GM18870 (cell line): ENCODE data around the gene ZDHHC11B.

ENCODE experiments used
- ATAC-seq: cut with Tn5 transposase; IDR thresholded peaks from one replicate; pipeline ENCODE4 v1.9.1; 2021; ENCODE audit warnings: moderate library complexity; ENCODE audit not compliant: unreplicated experiment

Gene ZDHHC11B

GRCh38 chr5:675871-676698 lies 108.4 kb downstream of the ZDHHC11B start:
- no peak for ATAC-seq

DNA sequence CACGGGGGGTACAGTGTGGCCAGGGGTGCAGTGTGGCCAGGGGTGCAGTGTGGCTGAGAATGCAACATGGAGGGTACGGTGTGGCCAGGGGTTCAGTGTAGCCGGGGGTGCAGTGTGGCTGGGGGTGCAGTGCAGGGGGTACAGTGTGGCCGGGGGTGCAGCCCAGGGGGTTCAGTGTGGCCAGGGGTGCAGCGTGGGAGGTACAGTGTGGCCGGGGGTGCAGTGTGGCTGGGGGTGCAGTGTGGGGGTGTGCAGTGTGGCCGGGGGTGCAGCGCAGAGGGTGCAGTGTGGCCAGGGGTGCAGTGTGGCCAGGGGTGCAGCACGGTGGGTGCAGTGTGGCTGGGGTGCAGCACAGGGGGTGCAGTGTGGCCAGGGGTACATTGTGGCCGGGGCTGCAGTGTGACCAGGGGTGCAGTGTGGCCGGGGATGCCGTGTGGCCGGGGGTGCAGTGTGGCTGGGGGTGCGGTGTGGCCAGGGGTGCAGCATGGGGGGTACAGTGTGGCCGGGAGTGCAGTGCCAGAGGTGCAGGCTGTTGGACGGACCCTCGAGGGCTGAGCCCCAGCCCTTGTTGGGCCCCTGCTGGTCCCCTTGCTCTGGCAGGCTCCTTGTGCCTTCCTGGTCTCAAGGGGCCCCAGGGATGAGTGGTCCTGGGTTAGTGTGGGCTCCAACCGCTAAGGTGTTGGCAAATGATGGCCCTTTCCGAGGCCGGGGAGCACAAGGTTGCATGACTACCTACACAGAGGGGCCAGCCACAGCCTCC lies 109.2 kb downstream of the ZDHHC11B start:
- no peak for ATAC-seq

GRCh38 chr5:674630-675011 lies 109.9 kb downstream of the ZDHHC11B start:
- ATAC-seq: no peak

DNA sequence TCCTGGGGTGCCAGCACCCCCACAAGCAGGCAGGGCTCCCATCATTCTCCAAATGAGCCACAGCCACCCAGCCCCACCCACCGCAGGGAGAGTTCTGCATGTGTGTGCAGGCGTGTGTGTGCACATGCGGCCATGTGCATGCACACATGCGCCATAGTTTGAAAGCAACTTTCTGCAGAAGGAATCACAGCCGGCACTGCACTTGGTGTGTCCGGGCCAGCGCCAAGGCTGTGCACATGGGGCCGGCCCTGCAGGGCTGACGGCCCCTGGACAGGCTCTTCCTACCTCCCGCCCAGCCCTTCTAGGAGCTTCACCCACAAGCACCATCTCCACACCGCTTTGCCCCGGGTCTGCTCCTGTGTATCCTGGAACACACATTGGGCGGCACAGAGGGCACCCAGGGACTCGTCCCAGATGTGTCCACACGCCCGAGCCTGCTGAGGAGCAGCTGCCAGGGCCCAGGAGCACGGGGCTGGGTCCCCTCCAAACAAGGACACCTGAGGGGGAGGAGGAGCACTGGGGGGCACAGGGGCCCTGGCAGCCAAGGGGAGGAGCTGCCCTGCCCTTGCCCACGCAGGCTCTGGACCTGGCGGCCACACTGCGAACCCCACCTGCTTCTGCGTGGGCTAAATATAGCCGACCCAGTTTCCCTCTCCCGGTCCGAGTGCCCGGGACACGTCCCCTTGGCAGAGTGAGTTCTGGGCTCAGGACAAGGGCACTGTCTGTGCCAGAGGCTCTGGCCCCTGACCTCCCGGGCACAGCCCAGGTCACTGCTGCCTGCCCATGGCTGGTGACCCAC lies 110.5 kb downstream of the ZDHHC11B start:
- no peak for ATAC-seq

DNA sequence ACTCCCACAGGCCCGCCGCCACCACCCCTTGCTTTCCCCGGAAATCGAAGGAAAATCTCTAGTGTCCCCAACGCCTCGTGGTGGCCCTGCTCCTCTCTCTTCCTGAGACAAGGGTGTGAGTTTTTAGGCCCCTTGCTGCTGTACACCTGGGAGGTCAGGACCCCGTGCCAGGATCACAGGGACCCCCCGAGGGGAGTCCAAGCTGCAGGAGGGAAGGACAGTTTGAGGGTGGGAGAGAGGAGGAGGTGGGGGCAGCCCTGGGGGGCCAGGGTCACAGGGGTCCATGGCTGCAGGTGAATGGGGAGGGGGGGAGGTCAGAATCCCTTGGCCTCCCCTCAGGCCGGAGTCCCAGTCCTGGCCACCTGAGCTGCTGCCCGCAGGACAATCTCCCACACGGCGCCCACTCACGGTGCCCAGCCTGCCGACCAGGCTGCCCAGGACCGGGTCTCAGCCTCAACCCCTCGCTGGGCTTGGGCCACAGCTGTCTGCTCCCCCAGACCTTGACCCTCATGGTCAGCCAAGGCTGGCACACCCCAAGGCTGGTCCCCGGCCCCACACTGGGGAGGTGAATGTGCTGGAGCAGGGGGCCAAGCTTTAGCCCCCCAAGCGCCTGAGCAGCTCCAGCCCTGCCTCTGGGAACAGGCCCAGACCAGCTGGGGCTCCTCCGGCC lies 111.2 kb downstream of the ZDHHC11B start:
- ATAC-seq: no peak

DNA sequence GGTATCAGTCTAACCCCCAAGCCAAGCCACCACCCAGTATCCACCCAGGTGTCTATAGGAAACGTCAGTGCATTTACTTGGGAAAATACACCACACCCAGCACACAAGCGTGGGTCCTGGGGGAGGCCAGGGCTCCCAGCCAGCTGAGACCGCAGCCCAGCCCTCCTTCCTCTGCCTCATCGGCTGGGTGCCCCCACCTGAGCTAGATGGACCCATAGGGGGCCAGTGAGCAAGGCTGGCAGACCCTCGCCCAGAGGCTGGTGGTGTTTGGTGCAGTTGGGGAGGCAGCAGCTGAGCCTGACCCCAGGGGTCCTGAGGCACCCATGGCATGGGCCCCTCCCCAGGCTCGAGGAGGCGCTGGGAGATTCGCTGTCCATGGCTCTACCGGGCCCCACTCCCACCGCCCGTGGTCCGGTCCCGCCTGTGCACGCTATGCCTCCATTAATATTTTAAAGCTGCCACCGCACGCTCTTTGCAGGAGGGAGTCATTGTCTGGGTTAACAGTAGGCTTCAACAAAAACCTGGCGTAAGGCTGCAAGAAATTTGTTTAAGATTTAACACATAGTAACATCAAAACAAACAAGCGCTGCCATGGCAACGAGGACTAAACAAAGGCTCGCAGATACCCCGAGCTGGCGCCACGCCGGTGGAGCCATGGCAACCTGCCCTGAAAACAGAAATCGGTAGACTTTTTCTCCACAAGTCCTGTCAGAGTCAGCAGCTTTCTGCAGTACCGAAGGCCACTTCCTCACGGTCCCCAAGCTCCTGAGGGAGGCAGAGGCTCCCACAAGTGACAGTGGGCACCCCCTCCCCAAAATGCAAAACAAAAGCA lies 112.0 kb downstream of the ZDHHC11B start:
- ATAC-seq: no peak

DNA sequence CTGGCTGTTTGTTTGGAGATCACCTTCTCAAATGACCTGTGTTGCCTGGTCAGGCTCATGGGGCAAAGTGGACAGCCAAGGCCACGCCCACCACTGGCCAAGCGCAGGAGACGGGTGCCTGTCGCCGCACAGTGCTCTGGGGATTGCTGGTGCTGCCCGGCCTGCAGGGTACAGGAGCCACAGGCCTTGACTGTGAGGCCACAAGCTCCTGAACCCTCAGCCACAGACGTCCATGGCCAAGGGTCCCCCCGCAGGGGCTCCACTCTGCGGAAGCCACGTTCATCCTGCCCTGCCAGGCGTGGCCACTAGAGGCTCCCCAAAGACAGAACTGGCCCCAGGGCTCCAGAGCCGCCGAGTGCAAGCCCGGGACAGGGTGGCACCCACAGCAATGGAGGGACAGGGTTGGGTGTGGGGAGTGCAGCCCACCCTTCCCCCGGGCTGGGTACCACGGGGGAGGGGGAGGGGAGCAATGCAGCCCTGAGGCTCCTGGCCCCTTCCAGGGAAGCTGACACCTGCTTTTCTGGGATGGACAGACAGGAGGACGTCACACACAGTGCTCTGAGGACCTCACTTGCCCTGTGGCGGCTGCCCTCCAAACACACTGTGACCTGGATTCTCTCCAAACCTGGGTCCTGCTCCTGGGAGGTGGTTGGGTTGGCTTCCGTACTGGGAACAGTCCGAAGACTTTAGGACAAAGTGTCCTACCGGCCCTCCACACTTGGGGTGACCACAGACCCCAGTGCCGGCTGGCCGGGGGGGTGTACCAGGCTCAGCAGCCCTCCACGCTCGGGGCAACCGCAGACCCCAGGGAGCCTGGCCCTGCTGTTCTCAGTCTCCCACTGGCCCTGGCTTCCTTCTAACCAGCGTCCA lies 112.8 kb downstream of the ZDHHC11B start:
- no peak for ATAC-seq

DNA sequence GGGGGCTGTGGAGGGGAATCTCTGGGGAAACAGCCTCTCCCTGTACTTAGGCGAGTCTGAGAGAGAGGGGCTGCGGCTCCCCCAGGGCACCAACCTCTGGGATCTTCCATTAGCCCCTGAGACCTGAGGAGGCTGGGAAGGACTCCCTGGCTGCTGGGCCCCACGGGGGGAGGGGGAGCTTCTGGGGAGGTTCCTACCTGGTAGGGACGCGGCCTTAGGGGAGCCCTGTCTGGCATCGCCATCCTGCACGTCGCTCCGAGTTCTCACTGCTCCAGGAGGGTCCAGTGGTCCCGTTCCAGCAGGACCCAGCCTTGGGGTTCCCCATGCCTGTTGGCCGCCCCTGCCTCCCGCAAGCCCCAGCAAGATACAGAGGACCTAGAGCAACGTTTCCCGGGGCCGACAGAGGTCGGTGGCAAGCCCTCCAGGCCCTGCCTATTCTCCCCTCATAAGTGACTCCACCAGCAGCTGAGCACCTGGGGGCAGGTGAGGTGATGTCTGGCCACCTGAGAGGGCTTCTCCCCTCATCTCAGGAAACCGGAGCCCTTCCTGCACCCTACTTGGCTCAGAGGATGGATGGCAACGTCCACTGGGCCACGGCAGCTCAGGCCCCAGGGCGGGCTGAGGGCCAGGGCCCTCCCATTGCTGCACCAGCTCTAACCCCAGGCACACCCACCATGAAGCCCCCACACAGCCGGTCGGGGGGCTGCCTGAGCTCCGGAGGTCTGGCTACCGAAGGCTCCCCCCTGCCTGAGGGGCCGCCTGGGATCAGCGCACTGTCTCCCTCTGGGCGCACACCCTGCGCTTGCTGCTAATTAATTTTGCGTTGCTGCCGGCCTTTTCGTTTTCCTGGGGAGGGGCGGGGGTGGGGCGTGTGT lies 113.9 kb downstream of the ZDHHC11B start:
- no peak for ATAC-seq

DNA sequence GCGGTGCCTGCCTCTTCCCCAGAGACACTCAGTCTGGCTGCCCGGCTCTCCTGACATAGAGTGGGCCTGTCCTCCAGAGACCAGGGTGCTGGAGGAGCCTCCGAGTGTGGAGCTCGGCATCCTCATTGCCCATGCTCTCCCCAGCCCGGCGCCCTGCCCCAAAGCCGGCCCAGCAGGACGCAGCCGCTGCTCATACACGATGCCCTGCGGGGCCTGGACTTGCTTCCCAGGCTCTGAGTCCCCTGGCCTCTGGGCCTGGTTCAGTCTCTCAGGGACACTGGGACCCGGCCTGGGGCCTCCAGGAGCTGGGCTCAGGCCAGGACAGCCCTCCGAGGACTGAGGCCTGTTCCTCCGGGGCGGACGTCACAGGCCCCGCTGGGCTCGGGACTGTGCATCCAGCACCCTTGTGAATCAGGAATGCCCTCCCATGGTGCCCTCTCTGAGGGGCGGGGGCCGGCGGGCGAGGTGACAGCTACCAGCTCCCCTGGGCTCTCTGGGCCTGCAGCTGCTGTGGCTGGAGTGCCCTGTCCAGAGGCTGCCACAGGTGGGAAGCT lies 114.6 kb downstream of the ZDHHC11B start:
- ATAC-seq: no peak

DNA sequence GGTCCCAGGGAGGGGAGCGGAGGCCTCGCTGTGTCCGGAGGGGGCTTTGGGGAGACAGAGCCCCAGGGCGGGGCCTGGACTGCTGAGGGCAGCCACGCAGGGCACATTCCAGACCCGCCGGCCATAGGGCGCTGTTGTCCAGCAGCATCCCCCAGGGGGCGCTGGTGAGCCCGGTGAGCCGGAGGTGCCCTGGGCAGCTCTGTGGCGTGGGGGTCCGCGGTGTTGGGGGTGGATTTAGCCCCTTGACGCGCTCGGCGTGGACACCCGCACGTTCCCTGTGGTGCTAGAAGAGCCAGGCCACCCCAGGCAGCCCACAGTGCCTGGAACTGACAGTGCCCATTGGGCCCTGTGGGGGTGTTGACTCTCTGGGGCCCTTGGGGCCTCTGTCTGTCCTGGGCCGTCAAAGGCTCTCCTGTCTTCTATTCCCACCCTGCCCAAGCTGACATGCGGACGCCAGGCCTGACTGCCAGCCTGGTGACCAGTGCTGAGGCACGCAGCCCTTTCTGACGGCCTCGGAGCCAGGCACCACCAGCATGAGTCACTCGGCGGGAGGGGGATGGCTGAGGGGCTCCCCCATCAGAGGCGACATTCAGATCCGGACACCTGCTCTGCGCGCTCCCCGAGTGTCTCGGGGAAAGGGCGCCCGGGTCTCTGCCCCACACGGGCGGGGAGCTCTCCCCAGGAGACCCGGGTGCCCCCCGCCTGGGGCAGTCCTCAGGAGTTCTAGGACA lies 115.3 kb downstream of the ZDHHC11B start:
- ATAC-seq: no peak

DNA sequence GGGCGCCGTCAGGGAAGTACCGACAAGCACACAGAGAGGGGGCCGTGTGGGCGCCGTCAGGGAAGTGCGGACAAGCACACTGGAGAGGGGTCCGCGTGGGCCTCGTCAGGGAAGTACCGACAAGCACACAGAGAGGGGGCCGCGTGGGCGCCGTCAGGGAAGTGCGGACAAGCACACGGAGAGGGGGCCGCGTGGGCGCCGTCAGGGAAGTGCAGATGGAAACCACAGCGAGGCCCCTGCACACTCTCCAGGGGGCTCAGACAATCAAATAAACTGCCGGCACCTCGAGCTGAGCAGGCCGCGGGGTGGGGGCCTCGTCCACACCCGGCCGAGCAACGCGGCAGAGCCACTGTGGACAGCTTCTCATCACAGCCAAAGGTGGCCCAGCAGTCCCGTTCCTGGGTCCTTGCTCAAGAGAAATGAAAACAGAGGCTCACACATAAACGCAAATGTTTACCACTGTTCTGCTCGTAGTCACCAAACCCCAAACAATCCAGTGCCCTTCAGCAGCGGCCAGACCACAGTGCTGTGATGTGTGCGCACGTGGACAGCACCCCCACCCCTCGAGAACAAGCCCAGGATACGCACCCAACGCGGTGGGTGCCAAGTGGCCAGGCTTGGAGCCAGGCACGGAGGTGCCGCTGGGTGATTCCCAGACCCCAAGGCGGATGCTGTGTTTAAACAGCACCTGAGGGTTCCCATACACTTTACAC lies 116.1 kb downstream of the ZDHHC11B start:
- no peak for ATAC-seq

GRCh38 chr5:666816-667498 lies 117.6 kb downstream of the ZDHHC11B start:
- ATAC-seq: no peak

DNA sequence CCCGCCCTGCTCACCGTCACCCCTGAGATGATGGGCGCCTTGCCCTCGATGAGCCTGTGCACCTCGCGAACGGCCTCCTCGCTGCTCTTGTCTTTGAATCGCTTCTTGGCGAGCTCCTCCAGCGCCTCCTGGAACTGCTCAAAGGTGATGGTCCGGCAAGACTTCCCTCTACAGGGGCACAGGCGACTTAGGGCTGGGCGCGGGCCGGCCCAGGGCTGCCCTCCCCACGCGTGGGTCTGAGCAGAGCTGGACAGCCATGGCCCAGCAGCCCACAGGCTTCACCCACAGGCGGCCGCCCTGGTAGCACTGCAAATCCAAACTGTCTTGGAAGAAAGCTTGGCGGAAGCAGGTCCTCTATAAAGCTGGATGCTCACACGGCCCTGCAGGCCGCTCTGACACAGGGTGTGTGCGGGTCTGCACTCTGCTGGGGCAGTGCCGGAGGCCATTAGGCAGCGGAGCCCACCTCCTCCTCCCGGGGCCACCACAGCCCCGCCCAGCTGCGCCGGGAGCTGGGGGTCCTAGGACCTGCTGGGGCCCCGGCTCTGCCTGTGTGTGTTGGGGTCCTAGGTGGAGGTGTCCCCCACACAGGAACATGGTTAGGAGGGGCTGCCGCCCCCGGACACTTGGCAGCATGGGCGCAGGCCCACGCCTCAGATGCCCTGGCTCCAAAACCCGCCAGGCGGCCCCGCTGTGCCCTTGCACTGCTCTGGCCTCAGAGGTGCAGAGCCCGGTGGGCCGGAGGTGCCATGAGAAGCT lies 118.4 kb downstream of the ZDHHC11B start:
- no peak for ATAC-seq

- no peak for ATAC-seq
Measured at GRCh38 chr5:665541-665955, 119.0 kb downstream of the ZDHHC11B start.

DNA sequence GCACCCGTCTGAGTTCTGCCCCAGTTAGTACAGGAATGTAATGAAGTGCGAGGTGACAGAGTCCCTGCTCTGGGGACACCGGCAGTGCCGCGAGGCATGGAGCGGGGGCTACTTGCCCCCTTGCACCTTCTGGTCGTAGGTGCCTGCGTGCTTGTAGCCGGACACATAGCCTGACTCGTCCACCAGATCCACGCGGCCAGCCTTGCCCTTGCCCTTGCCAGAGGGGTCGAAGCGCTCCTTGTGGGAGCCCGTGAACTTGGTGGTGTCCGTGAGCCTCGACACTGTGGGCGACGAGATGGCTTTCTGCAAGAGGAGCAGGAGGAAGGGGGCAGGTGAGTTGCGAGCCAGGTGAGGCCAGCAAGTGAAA lies 119.6 kb downstream of the ZDHHC11B start:
- no peak for ATAC-seq
